ENCODE measurements around the gene SH3GL3.

SH3GL3 gene

GRCh38 chr15:83612898-83613635 lies 165.9 kb downstream of the SH3GL3 start:
- Histone ChIP-seq H3K4me3 (replicated peaks; ENCODE audit: low read depth, low read length) (no peak overlapping the region), H3K27me3 (replicated peaks; ENCODE audit: control insufficient read depth, insufficient read depth, low read length) (no peaks in the 10 kb centered on the region; the same call in 1 of the 2 replicates), H3K36me3 (ENCODE audit: control insufficient read depth, insufficient read depth, low read length) (no peaks in the 10 kb centered on the region)
- no peak for DNase-seq (ENCODE audit: extremely low read depth, insufficient read length)
- TF ChIP-seq CTCF (IDR thresholded peaks at IDR 0.05; ENCODE audit: insufficient read depth, low read length, poor library complexity, severe bottlenecking): no peak

- no peak for TF ChIP-seq CTCF (IDR thresholded peaks at IDR 0.05; ENCODE audit: insufficient read depth, low read length, poor library complexity, severe bottlenecking)
- DNase-seq (ENCODE audit: extremely low read depth, insufficient read length): no peak
- Histone ChIP-seq H3K4me3 (replicated peaks; ENCODE audit: low read depth, low read length) (no peak overlapping the region), H3K36me3 (ENCODE audit: control insufficient read depth, insufficient read depth, low read length) (no peaks in the 10 kb centered on the region), H3K27me3 (replicated peaks; ENCODE audit: control insufficient read depth, insufficient read depth, low read length) (no peaks in the 10 kb centered on the region; the same call in 1 of the 2 replicates)
Observed at GRCh38 chr15:83613714-83614113, 166.6 kb downstream of the SH3GL3 start.

DNA sequence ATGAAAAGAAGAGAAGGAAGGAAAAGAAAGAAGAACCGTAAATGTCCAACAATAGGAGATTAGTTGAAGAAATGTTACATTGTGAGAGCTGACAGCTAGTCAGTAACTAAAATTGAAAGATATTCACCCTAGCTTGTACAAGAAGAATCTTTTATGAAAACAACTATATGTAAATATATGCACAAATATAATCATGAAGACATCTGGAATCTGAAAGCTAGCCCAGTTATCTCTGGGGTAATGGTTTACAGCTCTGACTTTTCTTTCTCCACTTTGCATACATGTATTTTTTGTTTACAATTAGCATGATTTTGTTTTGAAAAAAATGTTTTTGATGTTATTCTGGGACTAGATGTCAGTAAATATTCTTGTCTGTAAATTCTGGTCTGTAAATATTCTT lies 169.7 kb downstream of the SH3GL3 start:
- H3K36me3 ChIP-seq (ENCODE audit: control insufficient read depth, insufficient read depth, low read length): no peaks in the 10 kb centered on the region
- no peaks in the 10 kb centered on the region; the same call in 1 of the 2 replicates for H3K27me3 ChIP-seq (replicated peaks; ENCODE audit: control insufficient read depth, insufficient read depth, low read length)
- no peak for DNase-seq (ENCODE audit: extremely low read depth, insufficient read length)
- no peak overlapping the region for H3K4me3 ChIP-seq (replicated peaks; ENCODE audit: low read depth, low read length)
- no peak for TF ChIP-seq CTCF (IDR thresholded peaks at IDR 0.05; ENCODE audit: insufficient read depth, low read length, poor library complexity, severe bottlenecking)

- H3K36me3 ChIP-seq (ENCODE audit: control insufficient read depth, insufficient read depth, low read length): no peaks in the 10 kb centered on the region
- TF ChIP-seq CTCF (IDR thresholded peaks at IDR 0.05; ENCODE audit: insufficient read depth, low read length, poor library complexity, severe bottlenecking): no peak
- no peaks in the 10 kb centered on the region for H3K27me3 ChIP-seq (replicated peaks; ENCODE audit: control insufficient read depth, insufficient read depth, low read length)
- DNase-seq (ENCODE audit: extremely low read depth, insufficient read length): no peak
- no peak overlapping the region for H3K4me3 ChIP-seq (replicated peaks; ENCODE audit: low read depth, low read length)
Observed at GRCh38 chr15:83626171-83626802, 179.1 kb downstream of the SH3GL3 start.

DNA sequence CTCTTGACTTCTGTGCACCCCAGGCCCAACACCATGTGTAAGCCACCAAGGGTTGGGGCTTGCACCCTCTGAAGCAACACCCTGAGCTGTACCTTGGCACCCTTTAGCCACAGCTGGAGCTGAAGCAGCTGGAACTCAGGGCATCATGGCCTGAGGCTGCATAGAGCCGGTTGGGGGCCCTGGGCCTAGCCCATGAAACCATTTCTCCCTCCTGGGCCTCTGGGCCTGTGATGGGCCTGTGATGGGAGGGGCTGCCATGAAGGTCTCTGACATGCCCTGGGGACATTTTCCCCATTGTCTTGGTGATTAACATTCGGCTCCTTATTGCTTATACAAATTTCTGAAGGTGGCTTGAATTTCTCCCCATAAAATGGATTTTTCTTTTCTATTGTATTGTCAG lies 184.4 kb downstream of the SH3GL3 start:
- TF ChIP-seq CTCF (IDR thresholded peaks at IDR 0.05; ENCODE audit: insufficient read depth, low read length, poor library complexity, severe bottlenecking): no peak
- H3K36me3 ChIP-seq (ENCODE audit: control insufficient read depth, insufficient read depth, low read length): no peaks in the 10 kb centered on the region
- H3K4me3 ChIP-seq (replicated peaks; ENCODE audit: low read depth, low read length): no peak overlapping the region
- DNase-seq (ENCODE audit: extremely low read depth, insufficient read length): no peak
- no peaks in the 10 kb centered on the region for H3K27me3 ChIP-seq (replicated peaks; ENCODE audit: control insufficient read depth, insufficient read depth, low read length)

Data from GM06990 (cell line).